Measurements from ENCODE around the gene ANKRD63. TPM values are rescaled to one million over a fixed set of nuclear protein-coding genes. Genes with fewer than 3 reads are reported as not detected.

The ANKRD63 gene
- total RNA-seq, 1 donor from 2014 or later: 2.4 TPM

DNA sequence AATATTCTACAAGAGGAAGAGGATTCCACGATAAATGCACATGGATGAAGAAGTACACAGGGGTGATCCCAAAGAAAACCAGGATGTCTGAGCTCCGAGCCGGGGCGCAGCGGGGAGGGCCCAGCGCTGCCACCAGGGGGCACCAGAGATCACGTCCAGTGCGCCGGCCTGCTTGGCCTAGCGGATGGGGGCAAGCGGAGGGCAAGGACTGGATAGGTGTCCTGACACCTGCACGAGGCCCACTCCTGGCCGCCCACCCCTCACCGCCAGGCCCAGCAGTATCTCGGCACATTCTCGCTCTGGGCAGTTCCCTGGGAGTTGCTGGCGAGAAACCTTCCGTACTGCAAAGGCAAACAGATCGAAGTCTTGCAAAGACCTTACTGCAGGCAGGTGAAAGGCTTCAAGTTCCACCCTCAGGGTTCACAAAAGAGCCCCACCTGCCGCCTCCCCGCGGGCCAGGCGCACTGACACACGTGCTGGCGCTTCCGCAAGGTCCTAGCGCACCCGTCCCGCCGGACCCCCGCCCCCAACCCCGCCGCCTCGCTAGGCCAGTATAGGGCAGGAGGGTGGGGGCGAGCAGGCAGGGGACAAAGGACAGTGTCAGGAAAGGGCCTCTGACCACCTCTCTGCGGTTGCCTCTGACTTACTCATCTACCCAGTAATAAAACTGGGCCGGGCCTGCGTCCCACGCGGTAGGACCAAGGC lies 3.3 kb downstream of the ANKRD63 start:
- peak; percentile 80 for DNase-seq

DNA sequence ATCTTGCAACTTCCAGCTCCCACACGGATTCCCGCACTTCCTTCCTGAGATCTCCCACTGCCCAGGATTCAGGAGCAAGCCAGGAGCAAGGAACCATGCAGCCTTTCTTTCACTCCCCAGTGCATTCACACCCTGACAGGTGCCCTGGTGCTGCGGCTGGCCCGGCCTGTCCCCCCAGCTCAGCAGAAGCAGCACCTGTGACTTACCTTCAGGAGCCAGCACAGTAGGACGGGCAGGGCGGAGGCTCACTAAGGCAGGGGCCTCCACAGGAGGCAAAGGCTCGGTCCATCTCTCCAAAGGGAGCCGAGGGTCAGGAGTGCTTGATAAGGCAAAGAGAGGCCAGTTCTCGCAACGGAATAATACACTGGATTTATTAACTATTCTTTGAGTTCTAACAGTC lies 4.8 kb downstream of the ANKRD63 start:
- DNase-seq: no peak

DNA sequence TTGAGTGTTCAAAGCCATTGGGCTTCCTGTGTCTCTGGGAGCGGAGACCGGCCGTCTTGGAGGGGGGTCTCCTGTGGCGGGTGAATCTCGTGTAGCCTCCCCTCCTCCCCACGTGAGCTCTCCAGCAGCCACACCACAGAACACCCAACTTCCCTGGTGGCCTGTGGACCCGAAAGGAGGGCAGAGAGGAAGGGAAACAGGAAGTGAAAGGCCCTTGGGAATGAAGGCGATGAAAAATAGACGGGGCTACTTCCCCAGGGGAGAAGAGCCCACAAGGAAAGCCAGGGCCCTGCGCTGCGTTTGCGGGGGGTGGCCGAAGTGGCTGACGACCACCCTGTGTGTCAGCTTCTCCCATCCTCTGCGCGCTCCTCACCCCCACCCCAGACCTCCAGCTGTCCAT lies 5.4 kb downstream of the ANKRD63 start:
- no peak for DNase-seq

DNA sequence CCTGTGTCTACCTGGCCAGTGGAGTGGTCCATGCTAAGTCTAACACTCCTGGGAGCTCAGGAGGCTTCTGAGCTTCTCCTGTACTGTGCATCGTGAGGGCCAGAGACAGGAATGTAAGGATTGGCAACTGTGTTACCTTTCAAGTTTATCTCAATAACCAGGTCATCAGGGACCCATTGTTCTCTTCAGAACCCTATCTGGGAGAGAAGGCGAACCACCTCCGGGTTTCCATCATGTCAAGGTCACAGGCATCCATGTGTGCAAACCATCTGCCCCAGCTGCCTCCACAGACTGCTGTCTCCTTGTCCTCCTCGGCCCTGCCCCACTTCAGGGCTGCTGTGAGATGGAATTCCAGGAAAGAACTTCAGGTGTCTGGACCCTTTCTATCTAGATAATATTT lies 5.9 kb downstream of the ANKRD63 start:
- no peak for DNase-seq

DNA sequence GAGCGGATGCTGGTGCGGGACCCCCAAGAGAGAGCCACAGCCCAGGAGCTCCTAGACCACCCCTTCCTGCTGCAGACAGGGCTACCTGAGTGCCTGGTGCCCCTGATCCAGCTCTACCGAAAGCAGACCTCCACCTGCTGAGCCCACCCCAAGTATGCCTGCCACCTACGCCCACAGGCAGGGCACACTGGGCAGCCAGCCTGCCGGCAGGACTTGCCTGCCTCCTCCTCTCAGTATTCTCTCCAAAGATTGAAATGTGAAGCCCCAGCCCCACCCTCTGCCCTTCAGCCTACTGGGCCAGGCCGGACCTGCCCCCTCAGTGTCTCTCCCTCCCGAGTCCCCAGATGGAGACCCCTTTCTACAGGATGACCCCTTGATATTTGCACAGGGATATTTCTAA lies 6.9 kb downstream of the ANKRD63 start:
- no peak for DNase-seq

DNA sequence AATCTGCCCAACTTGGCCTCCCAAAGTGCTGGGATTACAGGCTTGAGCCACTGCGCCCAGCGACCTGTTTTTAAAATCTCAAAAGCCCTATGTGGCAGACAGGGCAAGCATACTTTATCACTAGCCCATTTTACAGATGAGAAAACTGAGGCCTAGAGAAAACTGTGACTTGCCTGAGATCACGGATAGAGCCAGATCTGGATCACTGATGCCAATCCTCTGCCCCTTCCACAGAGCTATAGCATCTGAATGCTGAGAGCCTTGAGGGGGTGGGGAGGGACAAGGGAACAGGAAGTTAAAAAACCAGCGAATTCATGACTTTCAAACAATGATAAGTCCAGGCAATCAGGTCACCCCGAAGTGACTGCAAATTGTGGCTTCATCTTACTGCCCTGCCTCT lies 7.3 kb downstream of the ANKRD63 start:
- no peak for DNase-seq

DNA sequence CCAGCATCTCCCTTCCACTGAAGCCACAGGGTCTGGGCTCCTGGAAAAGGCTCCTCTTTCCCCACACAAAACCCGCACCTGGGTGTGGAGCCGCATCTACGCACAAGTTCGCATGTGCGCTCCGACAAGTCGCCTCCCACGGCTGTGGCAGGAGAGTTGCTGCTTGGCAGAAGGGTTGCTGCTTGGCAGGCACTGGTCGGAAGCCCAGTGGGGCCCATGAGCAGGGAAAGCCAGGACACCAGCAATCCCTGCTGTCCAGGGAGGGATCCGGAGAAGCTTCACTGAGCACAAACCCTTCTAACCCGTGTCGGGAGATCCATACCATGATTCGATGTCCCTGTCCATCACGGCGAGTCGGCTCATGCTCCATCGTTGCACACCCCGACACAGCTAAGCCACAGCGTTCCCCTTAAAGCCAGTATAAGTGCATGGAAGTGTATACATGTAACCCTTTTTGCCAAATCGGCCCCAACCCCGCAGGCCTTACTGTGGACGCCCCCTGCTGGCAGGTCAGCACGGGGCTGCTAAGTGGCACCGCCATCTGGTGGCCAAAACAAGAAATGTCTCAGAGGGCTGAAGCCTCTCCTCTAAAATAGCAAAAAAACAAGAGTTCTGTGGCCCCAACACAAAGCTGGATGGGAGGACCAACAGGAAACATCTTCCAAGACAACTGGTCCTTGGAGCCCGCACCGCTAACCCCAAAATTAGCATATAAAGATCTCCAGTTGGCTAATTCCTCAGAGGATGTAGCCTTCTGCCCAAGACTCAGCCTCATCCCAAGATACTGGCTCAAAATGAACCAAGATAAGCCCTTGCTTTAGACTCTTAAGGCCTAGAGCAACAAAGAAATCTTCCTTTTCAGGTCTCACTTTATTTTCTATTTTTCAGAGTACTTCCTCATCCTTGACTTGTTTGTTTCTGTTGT lies 8.3 kb downstream of the ANKRD63 start:
- DNase-seq: peak; percentile 88

DNA sequence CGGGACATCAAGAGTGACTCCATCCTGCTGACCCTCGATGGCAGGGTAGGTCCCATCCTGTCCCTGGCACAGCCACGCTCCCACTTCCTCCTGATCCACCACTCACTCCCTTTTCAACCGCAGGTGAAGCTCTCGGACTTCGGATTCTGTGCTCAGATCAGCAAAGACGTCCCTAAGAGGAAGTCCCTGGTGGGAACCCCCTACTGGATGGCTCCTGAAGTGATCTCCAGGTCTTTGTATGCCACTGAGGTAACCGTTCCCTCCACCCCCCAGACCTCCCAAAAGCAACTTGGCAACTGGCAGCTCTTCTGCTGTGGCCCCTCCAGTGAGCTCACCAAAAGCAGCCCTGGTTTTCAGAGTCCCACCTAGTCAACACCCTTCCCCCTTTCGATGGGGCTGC lies 9.4 kb downstream of the ANKRD63 start:
- no peak for DNase-seq

DNA sequence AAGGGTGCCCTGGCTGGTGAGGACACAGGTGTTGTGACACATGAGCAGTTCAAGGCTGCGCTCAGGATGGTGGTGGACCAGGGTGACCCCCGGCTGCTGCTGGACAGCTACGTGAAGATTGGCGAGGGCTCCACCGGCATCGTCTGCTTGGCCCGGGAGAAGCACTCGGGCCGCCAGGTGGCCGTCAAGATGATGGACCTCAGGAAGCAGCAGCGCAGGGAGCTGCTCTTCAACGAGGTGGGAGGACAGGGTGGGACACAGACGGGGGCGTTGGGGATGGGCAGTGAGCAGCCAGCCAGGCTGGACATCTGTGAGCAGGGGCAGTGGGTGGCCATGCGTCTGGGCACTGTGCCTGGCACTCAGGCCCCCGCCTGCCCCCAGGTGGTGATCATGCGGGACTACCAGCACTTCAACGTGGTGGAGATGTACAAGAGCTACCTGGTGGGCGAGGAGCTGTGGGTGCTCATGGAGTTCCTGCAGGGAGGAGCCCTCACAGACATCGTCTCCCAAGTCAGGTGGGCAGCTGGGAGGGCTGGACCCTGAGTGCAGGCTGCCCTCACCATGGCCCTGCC lies 10.3 kb downstream of the ANKRD63 start:
- no peak for DNase-seq

DNA sequence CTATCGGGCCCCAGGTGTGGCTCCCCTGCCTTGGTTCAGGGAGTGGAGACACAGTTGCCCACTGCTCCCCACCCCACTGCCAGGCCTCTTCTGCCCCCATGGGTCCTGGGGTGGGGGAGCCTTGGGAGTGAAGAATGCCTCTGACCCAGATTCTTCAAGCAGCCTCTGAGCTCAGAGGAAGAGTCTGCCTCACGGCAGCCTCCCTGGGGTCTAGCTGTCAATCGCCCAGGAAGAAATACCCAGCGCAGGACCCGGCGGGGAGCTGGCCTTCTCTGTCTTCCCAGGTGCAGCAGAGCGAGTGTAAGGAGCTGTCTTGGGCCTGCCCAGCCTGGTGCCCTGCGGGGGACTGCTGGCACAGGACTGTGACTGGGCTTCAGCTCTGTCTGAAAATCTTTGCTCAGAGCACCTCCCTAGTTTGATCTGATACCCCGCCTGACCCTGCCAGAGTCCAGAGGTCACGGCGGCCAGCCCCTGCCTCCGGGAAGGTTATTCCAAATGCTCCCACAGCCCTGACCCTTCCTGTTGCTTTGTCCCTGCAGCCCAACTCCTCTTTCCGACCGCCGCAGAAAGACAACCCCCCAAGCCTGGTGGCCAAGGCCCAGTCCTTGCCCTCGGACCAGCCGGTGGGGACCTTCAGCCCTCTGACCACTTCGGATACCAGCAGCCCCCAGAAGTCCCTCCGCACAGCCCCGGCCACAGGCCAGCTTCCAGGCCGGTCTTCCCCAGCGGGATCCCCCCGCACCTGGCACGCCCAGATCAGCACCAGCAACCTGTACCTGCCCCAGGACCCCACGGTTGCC lies 11.0 kb downstream of the ANKRD63 start:
- no peak for DNase-seq

DNA sequence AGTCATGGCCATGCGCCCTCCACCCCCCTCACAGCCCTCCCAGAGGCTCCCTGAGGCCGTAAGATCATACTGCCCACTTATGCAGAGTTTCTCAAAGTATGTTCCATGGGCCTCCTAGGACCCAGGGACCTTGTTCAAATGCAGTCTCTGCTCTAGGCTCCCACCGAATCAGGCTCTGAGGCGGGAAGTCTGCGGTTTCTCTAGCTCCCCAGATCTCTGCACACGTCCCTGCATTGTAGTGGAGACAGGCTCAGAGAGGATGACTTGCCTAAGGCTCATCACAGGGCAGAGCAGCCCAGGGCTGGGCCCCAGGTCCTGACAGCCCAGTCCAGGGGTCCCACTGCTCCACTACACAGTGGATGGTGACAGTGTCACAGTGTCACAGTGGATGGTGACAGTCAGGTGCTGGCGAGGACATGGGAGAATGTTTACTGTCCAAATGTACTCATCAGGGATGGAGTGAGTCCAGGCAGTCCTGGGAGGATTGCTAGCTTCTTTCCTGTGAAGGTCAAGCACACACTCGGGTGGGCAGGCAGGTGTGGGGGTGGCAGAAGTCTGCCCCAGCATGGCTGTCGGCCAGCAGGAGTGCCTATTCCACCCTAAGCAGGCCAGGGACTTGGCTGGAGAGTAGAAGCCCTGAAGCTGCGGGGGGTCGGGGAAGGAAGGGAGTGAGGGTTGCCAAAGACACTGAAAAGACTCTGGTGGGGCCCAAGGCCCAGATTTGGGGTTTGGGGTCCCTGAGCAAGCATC lies 12.4 kb downstream of the ANKRD63 start:
- no peak for DNase-seq

DNA sequence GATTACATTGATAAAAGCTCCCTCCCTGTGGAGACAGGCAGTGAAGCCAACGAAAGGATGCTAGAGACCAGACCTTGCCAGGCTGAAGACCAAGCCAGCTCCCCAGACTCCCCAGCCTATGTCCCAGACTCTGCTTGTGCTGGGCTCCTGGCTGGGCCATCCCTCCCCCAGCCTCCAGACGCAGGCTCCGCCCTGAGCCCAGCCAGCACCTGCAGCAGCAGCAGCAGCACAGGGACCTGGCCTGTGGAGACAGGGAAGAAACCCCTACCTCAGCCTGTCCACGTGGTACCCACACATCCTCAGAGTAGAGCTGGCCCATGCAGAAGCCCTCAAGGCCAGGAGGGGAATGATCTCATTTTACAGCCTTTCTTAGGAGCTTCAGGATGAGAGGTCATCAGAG lies 13.3 kb downstream of the ANKRD63 start:
- no peak for DNase-seq

DNA sequence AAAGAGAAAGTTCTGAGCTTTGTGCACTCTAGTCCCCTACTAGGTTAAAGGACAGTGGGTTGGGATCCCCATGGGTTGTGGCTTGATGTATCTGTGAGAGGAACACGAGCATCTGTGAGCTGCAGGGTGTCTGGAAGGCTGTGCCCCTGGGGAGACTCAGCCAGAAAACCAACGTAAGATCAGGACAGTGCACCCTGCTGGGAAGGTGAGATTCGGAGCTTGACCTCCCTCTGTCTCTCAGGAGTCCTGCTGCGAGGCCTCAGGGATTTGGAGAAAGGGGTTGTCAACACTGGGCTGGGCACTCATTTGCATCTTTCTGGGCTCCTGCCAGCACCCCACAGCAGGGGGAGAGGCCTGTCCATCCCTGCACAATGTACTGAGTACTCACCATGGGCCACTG lies 15.2 kb downstream of the ANKRD63 start:
- DNase-seq: no peak

DNA sequence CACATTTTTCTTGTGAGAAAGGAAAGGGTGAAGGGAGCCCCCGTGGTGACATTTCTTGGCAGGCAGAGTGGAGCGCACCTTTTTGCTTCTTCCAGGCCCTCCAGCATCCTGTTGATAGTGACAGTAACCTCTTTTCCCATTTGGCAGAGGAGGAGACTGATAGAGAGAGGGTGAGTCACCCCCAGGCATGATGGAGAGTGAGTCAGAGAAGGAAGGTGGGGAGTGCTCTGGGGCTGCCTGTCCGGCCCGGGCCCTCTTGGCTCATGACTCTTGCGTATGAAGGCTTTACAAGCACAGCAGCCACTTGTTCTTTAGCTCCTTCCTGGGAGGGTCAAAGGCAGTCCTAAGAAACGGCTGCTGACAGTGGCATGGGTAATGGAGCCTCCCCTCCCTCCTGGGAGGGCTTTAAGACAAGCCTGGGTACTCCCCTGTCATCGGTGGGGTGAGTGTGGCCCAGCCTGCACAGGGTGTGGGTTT lies 16.0 kb downstream of the ANKRD63 start:
- no peak for DNase-seq

DNA sequence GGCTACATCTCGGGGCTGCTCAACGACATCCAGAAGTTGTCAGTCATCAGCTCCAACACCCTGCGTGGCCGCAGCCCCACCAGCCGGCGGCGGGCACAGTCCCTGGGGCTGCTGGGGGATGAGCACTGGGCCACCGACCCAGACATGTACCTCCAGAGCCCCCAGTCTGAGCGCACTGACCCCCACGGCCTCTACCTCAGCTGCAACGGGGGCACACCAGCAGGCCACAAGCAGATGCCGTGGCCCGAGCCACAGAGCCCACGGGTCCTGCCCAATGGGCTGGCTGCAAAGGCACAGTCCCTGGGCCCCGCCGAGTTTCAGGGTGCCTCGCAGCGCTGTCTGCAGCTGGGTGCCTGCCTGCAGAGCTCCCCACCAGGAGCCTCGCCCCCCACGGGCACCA lies 17.0 kb downstream of the ANKRD63 start:
- DNase-seq: no peak

DNA sequence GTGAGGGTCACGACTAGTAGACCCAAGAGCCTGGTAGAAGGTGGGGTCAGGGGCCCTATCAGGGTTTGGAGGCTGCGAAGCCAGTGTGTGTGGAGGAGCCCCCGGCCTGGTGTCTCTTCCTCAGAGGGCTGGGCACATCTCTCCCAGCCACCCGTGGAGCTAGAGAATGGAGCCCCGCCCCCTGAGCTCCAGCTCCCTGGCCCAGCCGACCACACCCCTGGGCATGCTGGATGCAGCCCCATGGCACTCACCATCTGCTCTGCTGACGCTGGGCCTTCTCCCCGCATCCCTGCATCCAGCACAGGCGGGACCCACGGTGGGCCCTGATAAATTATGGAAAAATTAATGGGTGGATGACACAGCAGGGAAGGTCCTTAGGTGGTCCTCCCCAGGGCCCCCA lies 17.5 kb downstream of the ANKRD63 start:
- DNase-seq: no peak

DNA sequence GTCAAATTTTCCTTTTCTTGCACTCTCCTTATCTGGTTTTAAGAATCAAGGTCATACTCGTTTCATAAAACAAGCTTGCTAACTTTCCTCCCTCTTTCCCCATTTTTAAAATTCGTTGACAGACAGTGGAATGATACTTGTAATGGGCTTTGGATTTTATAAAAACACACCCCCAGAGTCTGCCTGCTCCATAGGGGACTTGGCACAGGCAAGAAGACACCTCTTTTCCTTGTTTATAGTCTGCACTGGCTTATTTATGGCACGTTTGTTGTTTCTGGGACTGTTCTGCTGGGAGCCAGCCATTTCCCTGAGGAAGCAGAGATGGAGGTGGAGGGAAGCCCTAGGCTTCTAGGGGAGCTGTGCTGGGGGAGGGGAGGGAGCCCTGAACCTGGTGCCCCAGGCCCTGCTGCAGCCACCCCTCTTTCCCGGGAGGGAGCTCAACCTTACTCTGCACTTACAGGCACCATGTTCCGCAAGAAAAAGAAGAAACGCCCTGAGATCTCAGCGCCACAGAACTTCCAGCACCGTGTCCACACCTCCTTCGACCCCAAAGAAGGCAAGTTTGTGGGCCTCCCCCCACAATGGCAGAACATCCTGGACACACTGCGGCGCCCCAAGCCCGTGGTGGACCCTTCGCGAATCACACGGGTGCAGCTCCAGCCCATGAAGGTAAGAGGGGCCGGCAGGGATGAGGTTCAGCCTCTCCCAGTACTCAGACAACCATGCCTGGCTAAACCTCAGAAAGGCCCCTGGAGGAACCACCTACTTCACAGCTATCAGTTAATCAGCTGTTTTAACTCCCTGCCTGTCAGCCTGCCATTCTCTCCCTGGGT lies 18.3 kb downstream of the ANKRD63 start:
- no peak for DNase-seq

DNA sequence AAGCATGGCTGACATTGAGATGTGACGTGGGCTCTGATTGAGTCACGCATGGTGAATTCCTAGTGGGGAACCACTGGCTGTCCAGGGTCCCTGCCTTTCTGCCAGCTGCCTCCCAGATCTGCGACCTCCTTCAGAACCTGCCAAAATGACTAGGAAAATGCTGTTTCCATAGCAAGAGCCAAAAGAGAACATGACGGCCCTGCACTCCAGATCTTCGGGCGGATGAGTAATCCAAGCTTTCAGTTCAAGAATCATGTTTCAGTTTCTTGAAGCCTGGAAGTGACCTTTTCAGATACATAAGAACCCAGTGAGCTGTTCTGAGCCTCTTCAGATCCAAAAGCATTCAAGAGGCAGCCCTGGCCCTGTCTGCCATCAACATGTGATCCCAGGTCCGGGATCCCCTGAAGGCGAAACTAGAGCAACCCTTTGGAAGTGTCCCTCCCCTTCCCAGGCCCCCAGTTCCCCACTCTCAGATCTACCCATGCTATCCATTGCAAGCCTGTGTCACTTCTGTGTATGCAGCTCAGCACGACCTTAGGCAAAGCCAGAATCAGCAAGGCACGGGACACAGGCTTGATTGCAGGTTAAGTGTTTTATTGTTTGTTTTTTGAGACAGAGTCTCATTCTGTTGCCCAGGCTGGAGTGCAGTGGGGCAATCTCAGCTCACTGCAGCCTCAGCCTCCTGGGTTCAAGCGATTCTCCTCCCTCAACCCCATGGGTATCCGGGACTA lies 19.7 kb downstream of the ANKRD63 start:
- peak; percentile 28 for DNase-seq

DNA sequence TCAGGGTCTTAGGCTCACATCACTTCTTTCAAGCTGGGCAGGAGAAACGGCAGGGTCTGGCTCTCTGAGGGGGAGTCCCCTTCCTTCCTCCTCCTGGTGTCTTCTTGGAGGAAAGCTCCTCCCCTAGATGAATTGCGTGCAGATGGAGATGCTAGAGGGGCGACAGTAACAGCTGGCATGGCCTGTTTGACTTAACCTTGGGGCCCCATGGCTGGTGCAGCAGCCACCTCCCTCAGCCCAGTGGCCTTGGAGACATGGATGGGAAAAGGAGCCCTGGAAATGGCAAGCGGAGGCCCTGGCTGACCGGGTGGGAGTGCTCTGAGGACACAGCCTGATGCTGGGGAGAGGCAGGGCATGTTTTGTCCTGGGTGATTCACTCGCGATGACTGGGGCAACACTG lies 23.8 kb downstream of the ANKRD63 start:
- no peak for DNase-seq

DNA sequence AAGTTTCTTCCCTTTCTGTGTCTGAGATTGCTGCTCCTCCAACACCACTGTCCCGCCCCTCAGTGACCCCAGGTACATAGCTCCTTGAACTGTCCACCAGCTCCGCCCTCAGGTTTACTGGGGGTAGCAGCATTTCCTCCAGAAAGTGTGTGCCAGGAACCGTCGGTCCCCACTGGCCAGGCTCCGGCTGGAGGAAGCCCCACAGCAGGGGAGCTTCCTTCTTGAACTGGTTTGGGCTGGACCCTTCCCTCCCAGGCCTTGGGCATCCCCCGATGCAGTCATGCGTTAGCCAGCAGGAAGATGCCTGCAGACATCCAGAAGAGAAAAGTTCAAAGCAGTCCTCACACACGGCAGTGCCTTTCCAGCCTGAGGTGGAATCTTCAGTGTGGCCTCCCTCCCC lies 24.3 kb downstream of the ANKRD63 start:
- DNase-seq: no peak

All from tongue (tissue), 2 donors.